A673 (cell line): ENCODE results near the gene SLCO3A1. TPM values are rescaled to one million over a fixed set of nuclear protein-coding genes. Genes with fewer than 3 reads are reported as not detected.

Source experiments
- BruUV-seq: library from RNA; stranded (reverse); fragments of 400-500 nt; replicated peaks from 2 replicates; lab custom pipeline; 2021; lab: Mats Ljungman, UMichigan
- CTCF ChIA-PET: fragments of 300-600 bp; sonication (Branson Sonifier 250); formaldehyde crosslinking; loops from one replicate; lab custom pipeline; 2022; ENCODE audit warnings: antibody characterized with exemption; lab: Charles Lee
- POLR2A ChIA-PET: fragments of 300-600 bp; sonication (Branson Sonifier 250); formaldehyde crosslinking; loops from one replicate; lab custom pipeline; 2022; ENCODE audit warnings: antibody characterized with exemption; ENCODE audit not compliant: low non-redundant PET; lab: Charles Lee
- DNase-seq: peaks from one replicate; pipeline ENCODE4 v3.0.0-alpha.2; 2015; ENCODE audit warnings: low spot score
- H3K27ac ChIP-seq: fragments of 200-600 bp; sonication (generic); 2 replicates; pipeline ENCODE4 v1.5.1; 2016; ENCODE audit warnings: mixed run types, low read depth, mild to moderate bottlenecking, mixed read lengths, antibody characterized with exemption, low read length; ENCODE audit not compliant: poor library complexity, severe bottlenecking
- H3K27me3 ChIP-seq: fragments of 200-600 bp; sonication (generic); replicated peaks from 2 replicates; pipeline ENCODE4 v1.6.1; 2017; ENCODE audit warnings: mixed run types, low read depth, mild to moderate bottlenecking, mixed read lengths, antibody characterized with exemption, low read length; ENCODE audit not compliant: insufficient read depth, poor library complexity
- H3K36me3 ChIP-seq: fragments of 200-600 bp; sonication (generic); 2 replicates; pipeline ENCODE4 v1.6.1; 2016; ENCODE audit warnings: mixed run types, mild to moderate bottlenecking, mixed read lengths, antibody characterized with exemption, low read length; ENCODE audit not compliant: insufficient read depth, poor library complexity, severe bottlenecking
- H3K4me1 ChIP-seq: fragments of 200-600 bp; sonication (generic); 2 replicates; pipeline ENCODE4 v1.6.1; 2017; ENCODE audit warnings: mixed run types, mild to moderate bottlenecking, mixed read lengths, antibody characterized with exemption, low read length; ENCODE audit not compliant: insufficient read depth, poor library complexity, severe bottlenecking
- H3K4me3 ChIP-seq: fragments of 200-600 bp; sonication (generic); 2 replicates; pipeline ENCODE4 v1.5.1; 2016; ENCODE audit warnings: low read depth, mixed run types, mild to moderate bottlenecking, mixed read lengths, low read length; ENCODE audit not compliant: poor library complexity, severe bottlenecking
- H3K9me3 ChIP-seq: fragments of 200-600 bp; sonication (generic); 2 replicates; pipeline ENCODE4 v1.6.1; 2016; ENCODE audit warnings: mixed run types, low read depth, mild to moderate bottlenecking, mixed read lengths, antibody characterized with exemption, low read length; ENCODE audit not compliant: poor library complexity, severe bottlenecking
- CTCF ChIP-seq: fragments of 300-800, 200-600 bp; sonication (generic); conservative IDR thresholded peaks from 2 replicates; pipeline ENCODE4 v1.5.1; 2017; ENCODE audit warnings: low read depth, mild to moderate bottlenecking, antibody characterized with exemption, low read length, moderate library complexity, mixed read lengths
- EZH2 ChIP-seq: fragments of 200-600 bp; sonication (generic); IDR thresholded peaks from 2 replicates; pipeline ENCODE4 v1.6.1; 2017; ENCODE audit warnings: borderline replicate concordance, low read depth, mild to moderate bottlenecking, mixed read lengths, antibody characterized with exemption, low read length; ENCODE audit not compliant: poor library complexity, severe bottlenecking
- intact Hi-C: fragments of 100-400 bp; cut with micrococcal nuclease; formaldehyde crosslinking; loops from one replicate; pipeline ENCODE4 v1.10.0; 2022; ENCODE audit not compliant: unreplicated experiment
- total RNA-seq: library from RNA; stranded (reverse); gene quantifications from 2 replicates; pipeline ENCODE4 v1.2.3, GENCODE V29; 2021

SLCO3A1 gene
- total RNA-seq, 1 experiment from 2014 or later: 16.6 TPM

GRCh38 chr15:92128788-92129187 is 275.3 kb downstream of the SLCO3A1 start:
- TF ChIP-seq CTCF: no peak
- no peak for TF ChIP-seq EZH2
- ChIA-PET CTCF (no interaction called here), POLR2A (no interaction called here)
- Histone ChIP-seq H3K4me3 (no peak overlapping the region), H3K4me1 (no peaks in the 10 kb centered on the region), H3K27me3 (no peaks in the 10 kb centered on the region), H3K27ac (no peak overlapping the region), H3K9me3 (no peaks in the 10 kb centered on the region), H3K36me3 (no peaks in the 10 kb centered on the region)
- intact Hi-C loops: no loop called here
- no TSS peak for BruUV-seq
- DNase-seq: no peak

- ChIA-PET CTCF (no interaction called here), POLR2A (no interaction called here)
- Histone ChIP-seq H3K4me3 (no peak overlapping the region), H3K4me1 (no peaks in the 10 kb centered on the region), H3K9me3 (no peaks in the 10 kb centered on the region), H3K36me3 (no peaks in the 10 kb centered on the region), H3K27me3 (no peaks in the 10 kb centered on the region), H3K27ac (no peak overlapping the region)
- BruUV-seq: no TSS peak
- no peak for DNase-seq
- intact Hi-C loops: no loop called here
- no peak for TF ChIP-seq EZH2
- no peak for TF ChIP-seq CTCF
Measured at GRCh38 chr15:92130244-92130643, 276.7 kb downstream of the SLCO3A1 start.

- ChIA-PET POLR2A (interaction anchor here (0.6 kb wide), 1 partner anchor 33 kb away, joined by 5 read pairs; no protein-coding TSS in a partner anchor), CTCF (no interaction called here)
- no peak for DNase-seq
- H3K9me3 ChIP-seq: no peaks in the 10 kb centered on the region
- intact Hi-C loops: no loop called here
- TF ChIP-seq EZH2: no peak
- H3K4me3 ChIP-seq: no peak overlapping the region
- no peaks in the 10 kb centered on the region for H3K4me1 ChIP-seq
- no peak overlapping the region for H3K27ac ChIP-seq
- no peaks in the 10 kb centered on the region for H3K36me3 ChIP-seq
- no TSS peak for BruUV-seq
- no peaks in the 10 kb centered on the region for H3K27me3 ChIP-seq
Measured at GRCh38 chr15:92130906-92131305, 277.4 kb downstream of the SLCO3A1 start.

- H3K9me3 ChIP-seq: no peaks in the 10 kb centered on the region
- H3K4me3 ChIP-seq: no peak overlapping the region
- ChIA-PET CTCF (no interaction called here), POLR2A (no interaction called here)
- no TSS peak for BruUV-seq
- H3K27ac ChIP-seq: no peak overlapping the region
- TF ChIP-seq EZH2 (no peak), CTCF (no peak)
- no peaks in the 10 kb centered on the region for H3K27me3 ChIP-seq
- H3K4me1 ChIP-seq: no peaks in the 10 kb centered on the region
- intact Hi-C loops: no loop called here
- DNase-seq: no peak
- H3K36me3 ChIP-seq: no peaks in the 10 kb centered on the region
Measured at GRCh38 chr15:92132982-92133755, 279.7 kb downstream of the SLCO3A1 start.
